Activated T-cell treated with anti-CD3 and anti-CD28 coated beads for 1 hour (primary cell): ENCODE measurements around the gene SSX5.
"Not testable (repeated sequence)": the region's sequence is repeated elsewhere in the genome, so short reads cannot be mapped to it uniquely, and the experiment has no call there.

Experiments
- DNase-seq: peaks from one replicate; pipeline ENCODE4 v3.0.0-alpha.2; 2020; ENCODE audit warnings: low read depth

Gene SSX5

GRCh38 chrX:48196745-48197201, at the start of gene SSX5:
Gene SSX5 (minus strand): TSS chrX:48196795. CDS start chrX:48195358, 1,437 bp downstream.
- no peak for DNase-seq

- DNase-seq = not testable (repeated sequence)
Observed at GRCh38 chrX:48224196-48224595, 27.6 kb upstream of the SSX5 start.

GRCh38 chrX:48214341-48214740, 17.7 kb upstream of the SSX5 start:
- not testable (repeated sequence) for DNase-seq

GRCh38 chrX:48190024-48190423, 6.6 kb downstream of the SSX5 start:
- not testable (repeated sequence) for DNase-seq

- DNase-seq = not testable (repeated sequence)
Observed at GRCh38 chrX:48181882-48182281, 14.7 kb downstream of the SSX5 start.

GRCh38 chrX:48180811-48181210, 15.8 kb downstream of the SSX5 start:
- DNase-seq = no peak

GRCh38 chrX:48179691-48180090, 16.9 kb downstream of the SSX5 start:
- no peak for DNase-seq

GRCh38 chrX:48166322-48166721, 30.3 kb downstream of the SSX5 start:
- not testable (repeated sequence) for DNase-seq

- no peak for DNase-seq
Observed at GRCh38 chrX:48165241-48165640, 31.4 kb downstream of the SSX5 start.

- no peak for DNase-seq
Observed at GRCh38 chrX:48156014-48156413, 40.6 kb downstream of the SSX5 start.

- no peak for DNase-seq
Observed at GRCh38 chrX:48154796-48155195, 41.8 kb downstream of the SSX5 start.

- DNase-seq = no peak
Observed at GRCh38 chrX:48153769-48154168, 42.8 kb downstream of the SSX5 start.

GRCh38 chrX:48142697-48143096, 53.9 kb downstream of the SSX5 start:
- not testable (repeated sequence) for DNase-seq

- DNase-seq = not testable (repeated sequence)
Observed at GRCh38 chrX:48141810-48142508, 54.6 kb downstream of the SSX5 start.

- DNase-seq = not testable (repeated sequence)
Observed at GRCh38 chrX:48139076-48139475, 57.5 kb downstream of the SSX5 start.
